HepG2 (cell line): ENCODE results near the gene GGACT.

Source experiments
- ASH2L ChIP-seq: fragments of 300-600, 200-600 bp; sonication (generic); IDR thresholded peaks from 2 replicates; pipeline ENCODE4 v1.7.0; 2017; ENCODE audit warnings: low read depth, mild to moderate bottlenecking, moderate library complexity, mixed read lengths, low read length; ENCODE audit not compliant: insufficient read length
- FOXA1 ChIP-seq, 2 experiments: fragments of 450-650 bp in 1 of 2; sonication (generic) in 1 of 2; formaldehyde crosslinking in 1 of 2; IDR thresholded peaks; 2 replicates each; pipeline versions ENCODE4 v1.4.0 to v1.6.1; 2016 to 2020; ENCODE audit warnings: missing genetic modification reagents in 1 of 2
- JUNB ChIP-seq: sonication (generic); formaldehyde crosslinking; IDR thresholded peaks from 2 replicates; pipeline ENCODE4 v1.8.0; 2022; ENCODE audit warnings: missing genetic modification reagents, mild to moderate bottlenecking, borderline replicate concordance
- MIER2 ChIP-seq: IDR thresholded peaks from 2 replicates; pipeline ENCODE4 v1.6.1; 2016; ENCODE audit warnings: missing biosample characterization, missing genetic modification reagents
- POLR2A ChIP-seq, 2 experiments: IDR thresholded peaks; 2 replicates each; pipeline ENCODE4 v1.6.1; 2011; ENCODE audit warnings: low read depth in 2 of 2, low read length in 2 of 2, mild to moderate bottlenecking in 1 of 2, moderate library complexity in 1 of 2; ENCODE audit not compliant: insufficient read depth in 1 of 2
- RELA ChIP-seq: sonication (generic); formaldehyde crosslinking; IDR thresholded peaks from 2 replicates; pipeline ENCODE4 v1.4.0; 2020; ENCODE audit warnings: missing genetic modification reagents
- ZNF124 ChIP-seq: sonication (generic); formaldehyde crosslinking; IDR thresholded peaks from 2 replicates; pipeline ENCODE4 v1.4.0; 2020; ENCODE audit warnings: missing genetic modification reagents
- TF ChIP-seq, protein P1 (sequence below), 2 experiments: IDR thresholded peaks; 2 replicates each; pipeline ENCODE4 v1.6.1; 2011 to 2012; ENCODE audit warnings: low read length in 2 of 2, borderline replicate concordance in 1 of 2, low read depth in 1 of 2, mild to moderate bottlenecking in 1 of 2, moderate library complexity in 1 of 2

DNA sequence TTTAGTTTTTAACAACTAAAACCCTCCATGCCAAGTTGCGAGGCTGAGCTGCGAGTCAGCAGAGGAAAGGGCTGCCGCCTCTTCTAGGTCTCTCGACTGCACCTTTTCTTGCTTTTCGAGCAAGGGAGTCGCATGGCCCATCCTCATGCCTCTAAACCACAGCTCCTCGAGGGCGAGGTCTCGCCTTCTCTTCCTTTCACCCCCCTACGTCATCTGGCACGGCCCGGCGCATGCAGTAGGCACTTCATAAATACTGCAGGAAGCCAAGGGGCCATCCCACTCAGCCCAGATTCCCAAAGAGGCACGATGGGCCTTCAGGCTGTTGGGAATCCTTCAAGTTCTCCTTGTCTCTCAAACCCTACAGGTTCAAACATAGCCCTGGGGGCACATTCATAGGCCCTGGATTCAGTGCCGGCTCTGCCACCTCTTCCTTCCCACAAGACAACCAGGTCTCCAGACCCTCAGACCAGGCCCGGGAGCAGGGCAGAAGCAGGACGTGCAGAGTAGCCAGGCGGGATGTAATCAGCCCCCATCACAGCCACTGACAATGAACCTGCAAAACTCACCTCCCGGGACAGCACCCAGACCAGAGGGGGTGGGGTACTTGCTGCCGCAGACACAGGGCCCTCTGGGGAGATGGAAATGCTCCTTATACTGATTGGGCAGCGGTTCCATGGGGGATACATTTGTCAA is 41.7 kb downstream of the GGACT start:
- TF ChIP-seq FOXA1 (IDR thresholded peaks at IDR 0.05) (no peak), FOXA1 (CRISPR knock-in tag; IDR thresholded peaks at IDR 0.05) (no peak), ASH2L (no peak), RELA (CRISPR knock-in tag) (no peak), ZNF124 (CRISPR knock-in tag) (no peak), JUNB (CRISPR knock-in tag) (no peak), MIER2 (CRISPR knock-in tag) (no peak), POLR2A (IDR thresholded peaks at IDR 0.05; ENCODE audit: insufficient read depth in 1 of 2, low read depth in 2 of 2, low read length in 2 of 2) (no peak)
- TF ChIP-seq, protein P1, sequence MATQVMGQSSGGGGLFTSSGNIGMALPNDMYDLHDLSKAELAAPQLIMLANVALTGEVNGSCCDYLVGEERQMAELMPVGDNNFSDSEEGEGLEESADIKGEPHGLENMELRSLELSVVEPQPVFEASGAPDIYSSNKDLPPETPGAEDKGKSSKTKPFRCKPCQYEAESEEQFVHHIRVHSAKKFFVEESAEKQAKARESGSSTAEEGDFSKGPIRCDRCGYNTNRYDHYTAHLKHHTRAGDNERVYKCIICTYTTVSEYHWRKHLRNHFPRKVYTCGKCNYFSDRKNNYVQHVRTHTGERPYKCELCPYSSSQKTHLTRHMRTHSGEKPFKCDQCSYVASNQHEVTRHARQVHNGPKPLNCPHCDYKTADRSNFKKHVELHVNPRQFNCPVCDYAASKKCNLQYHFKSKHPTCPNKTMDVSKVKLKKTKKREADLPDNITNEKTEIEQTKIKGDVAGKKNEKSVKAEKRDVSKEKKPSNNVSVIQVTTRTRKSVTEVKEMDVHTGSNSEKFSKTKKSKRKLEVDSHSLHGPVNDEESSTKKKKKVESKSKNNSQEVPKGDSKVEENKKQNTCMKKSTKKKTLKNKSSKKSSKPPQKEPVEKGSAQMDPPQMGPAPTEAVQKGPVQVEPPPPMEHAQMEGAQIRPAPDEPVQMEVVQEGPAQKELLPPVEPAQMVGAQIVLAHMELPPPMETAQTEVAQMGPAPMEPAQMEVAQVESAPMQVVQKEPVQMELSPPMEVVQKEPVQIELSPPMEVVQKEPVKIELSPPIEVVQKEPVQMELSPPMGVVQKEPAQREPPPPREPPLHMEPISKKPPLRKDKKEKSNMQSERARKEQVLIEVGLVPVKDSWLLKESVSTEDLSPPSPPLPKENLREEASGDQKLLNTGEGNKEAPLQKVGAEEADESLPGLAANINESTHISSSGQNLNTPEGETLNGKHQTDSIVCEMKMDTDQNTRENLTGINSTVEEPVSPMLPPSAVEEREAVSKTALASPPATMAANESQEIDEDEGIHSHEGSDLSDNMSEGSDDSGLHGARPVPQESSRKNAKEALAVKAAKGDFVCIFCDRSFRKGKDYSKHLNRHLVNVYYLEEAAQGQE (IDR thresholded peaks at IDR 0.05; ENCODE audit: borderline replicate concordance in 1 of 2, low read depth in 1 of 2, low read length in 2 of 2), result no peak
